SU-DHL-6 (cell line): Measurements from ENCODE around the gene LOXL1.

ENCODE experiments used
- CTCF ChIP-seq: fragments of 200-600 bp; sonication (generic); IDR thresholded peaks from one replicate; pipeline ENCODE4 v1.5.1; 2017; ENCODE audit warnings: antibody characterized with exemption, mild to moderate bottlenecking, low read length, moderate library complexity; ENCODE audit not compliant: insufficient read depth, poor library complexity, severe bottlenecking
- EZH2phosphoT487 ChIP-seq: fragments of 200-600 bp; sonication (generic), shearing (Covaris generic); conservative IDR thresholded peaks from 2 replicates; pipeline ENCODE4 v1.6.1; 2018; ENCODE audit warnings: mild to moderate bottlenecking, antibody characterized with exemption, low read length, moderate library complexity, mixed read lengths

- no peak for TF ChIP-seq CTCF
- no peak for TF ChIP-seq EZH2phosphoT487
These were observed 26.8 kb upstream of the LOXL1 start for GRCh38 chr15:73899197-73900094.
